Stimulated activated CD4-positive, alpha-beta T cell treated with anti-CD3 and anti-CD28 coated beads, Interleukin-15, amount 100 ng/mL, for 1 hour (primary cell): ENCODE measurements around the gene SLC35F4.
"Not testable (repeated sequence)": the region's sequence is repeated elsewhere in the genome, so short reads cannot be mapped to it uniquely, and the experiment has no call there.

ENCODE experiments used
- DNase-seq, 2 donors: peaks; one replicate each; pipeline ENCODE4 v3.0.0-alpha.2; 2020; ENCODE audit warnings: low read depth in 1 of 2, low spot score in 1 of 2

Gene SLC35F4

GRCh38 chr14:57729208-57730187, 136.4 kb downstream of the SLC35F4 start:
- DNase-seq, result no peak

DNA sequence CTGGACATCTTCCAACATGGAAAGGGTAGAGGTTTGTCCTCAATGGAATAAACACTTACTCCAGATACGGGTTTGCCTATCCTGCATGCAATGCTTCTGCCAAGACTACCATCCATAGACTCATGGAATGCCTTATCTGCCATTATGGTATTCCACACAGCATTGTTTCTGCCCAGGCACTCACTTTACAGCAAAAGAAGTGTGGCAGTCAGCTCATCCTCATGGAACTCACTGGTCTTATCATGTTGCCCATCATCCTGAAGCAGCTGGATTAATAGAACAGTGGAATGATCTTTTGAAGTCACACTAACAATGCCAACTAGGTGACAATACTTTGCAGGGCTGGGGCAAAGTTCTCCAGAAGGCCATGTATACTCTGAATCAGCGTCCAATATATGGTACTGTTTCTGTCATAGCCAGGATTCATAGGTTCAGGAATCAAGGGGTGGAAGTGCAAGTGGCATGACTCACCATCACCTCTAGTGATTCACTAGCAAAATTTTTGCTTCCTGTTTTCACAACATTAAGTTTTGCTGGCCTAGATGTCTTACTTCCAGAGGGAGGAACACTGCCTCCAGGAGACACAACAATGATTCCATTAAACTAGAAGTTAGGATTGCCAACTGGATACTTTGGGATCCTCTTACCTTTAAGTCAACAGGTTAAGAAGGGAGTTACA, 140.4 kb downstream of the SLC35F4 start:
- no peak for DNase-seq

GRCh38 chr14:57722141-57722540, 143.8 kb downstream of the SLC35F4 start:
- DNase-seq, result not testable (repeated sequence)

- no peak for DNase-seq
Measured at GRCh38 chr14:57714487-57714931, 151.4 kb downstream of the SLC35F4 start.

- DNase-seq, result no peak
Measured at GRCh38 chr14:57712698-57713097, 153.2 kb downstream of the SLC35F4 start.

GRCh38 chr14:57712102-57712501, 153.8 kb downstream of the SLC35F4 start:
- DNase-seq, result no peak

DNA sequence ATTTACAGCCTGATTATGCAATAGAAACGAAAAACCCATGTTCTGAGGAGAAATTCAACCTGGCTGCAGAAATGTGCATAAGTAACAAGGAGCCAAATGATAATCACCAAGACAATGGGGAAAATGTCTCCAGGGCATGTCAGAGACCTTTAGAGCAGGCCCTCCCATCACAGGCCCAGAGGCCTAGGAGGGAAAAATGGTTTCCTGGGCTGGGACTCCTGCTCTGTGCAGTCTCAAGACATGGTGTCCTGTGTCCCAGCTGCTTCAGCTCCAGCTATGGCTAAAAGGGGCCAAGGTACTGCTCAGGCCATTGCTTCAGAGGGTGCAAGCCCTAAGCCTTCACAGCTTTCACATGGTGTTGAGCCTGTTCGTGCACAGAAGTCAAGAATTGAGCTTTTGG, 156.0 kb downstream of the SLC35F4 start:
- no peak for DNase-seq

DNA sequence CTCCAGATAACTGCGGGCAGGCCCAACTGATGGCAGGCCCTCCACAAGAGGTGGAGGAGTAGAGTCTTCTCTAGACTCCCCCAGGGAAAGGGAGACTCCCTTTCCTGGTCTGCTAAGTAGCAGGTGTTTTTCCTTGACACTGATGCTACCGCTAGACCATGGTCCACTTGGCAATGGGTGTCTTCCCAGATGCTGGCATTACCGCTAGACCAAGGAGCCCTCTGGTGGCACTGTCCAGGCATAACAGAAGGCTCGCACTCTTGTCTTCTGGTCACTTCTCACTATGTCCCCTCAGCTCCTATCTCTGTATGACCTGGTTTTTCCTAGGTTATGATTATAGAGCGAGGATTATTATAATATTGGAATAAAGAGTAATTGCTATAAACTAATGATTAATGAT, 156.8 kb downstream of the SLC35F4 start:
- DNase-seq, result not testable (repeated sequence)

- DNase-seq, result no peak
Measured at GRCh38 chr14:57707219-57707618, 158.7 kb downstream of the SLC35F4 start.

DNA sequence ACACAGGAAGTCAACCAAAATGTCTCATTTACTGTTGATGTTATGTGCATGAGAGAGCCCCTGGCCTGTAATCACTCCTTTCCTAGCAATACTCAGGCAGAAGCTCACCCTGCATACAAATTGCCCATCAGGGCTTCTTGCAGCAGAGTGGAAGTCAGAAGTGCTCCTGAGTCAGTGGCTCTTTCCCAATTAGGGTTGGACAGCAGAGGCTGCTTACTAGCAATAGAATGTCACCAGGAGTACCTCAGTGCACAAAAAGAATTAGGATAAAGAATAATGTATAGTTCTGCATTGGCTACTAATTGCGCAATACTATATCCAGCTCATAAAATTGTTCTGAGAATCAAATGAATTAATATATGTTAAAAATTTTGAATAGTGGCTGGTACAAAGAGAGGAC, 161.1 kb downstream of the SLC35F4 start:
- DNase-seq, result no peak

DNA sequence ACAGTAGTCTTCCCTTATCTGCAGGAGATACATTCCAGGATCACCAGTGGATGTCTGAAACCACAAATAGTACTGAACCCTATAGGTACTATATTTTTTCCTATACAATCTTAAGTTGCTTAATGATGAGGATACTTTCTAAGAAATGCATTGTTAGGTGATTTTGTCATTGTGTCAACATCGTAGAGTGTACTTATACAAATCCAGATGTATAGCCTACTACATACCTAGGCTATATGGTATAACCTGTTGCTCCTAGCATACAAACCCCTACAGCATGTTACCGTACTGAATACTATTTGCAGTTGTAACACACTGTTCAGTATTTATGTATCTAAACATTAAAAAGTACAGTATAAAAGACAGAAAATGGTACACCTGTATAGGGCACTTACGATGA, 165.9 kb downstream of the SLC35F4 start:
- no peak for DNase-seq

GRCh38 chr14:57692671-57693070, 173.2 kb downstream of the SLC35F4 start:
- no peak for DNase-seq

GRCh38 chr14:57687416-57687815, 178.5 kb downstream of the SLC35F4 start:
- DNase-seq, result no peak

DNA sequence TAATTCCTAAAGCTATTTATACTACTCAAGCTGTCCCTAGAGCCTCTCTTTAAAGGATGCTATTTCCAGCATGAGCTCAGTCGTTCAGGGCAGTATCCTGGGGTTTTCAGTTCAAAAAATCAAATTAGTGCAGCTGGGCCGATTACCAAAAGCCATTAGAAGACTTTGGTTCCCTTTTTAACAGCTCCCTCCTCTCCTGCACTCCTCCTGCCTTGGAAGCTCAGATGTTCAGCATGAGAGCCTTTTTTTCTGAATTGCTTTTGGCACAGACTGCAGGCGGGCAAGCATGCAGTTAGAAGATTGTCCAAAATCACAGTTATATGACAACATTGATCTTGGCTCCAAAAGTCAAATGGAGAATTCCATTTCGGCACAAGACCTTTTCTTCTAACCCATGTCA, 179.6 kb downstream of the SLC35F4 start:
- no peak for DNase-seq

- no peak for DNase-seq
Measured at GRCh38 chr14:57671021-57671420, 194.9 kb downstream of the SLC35F4 start.

GRCh38 chr14:57660208-57660607, 205.7 kb downstream of the SLC35F4 start:
- no peak for DNase-seq

GRCh38 chr14:57659052-57659451, 206.8 kb downstream of the SLC35F4 start:
- DNase-seq, result no peak

DNA sequence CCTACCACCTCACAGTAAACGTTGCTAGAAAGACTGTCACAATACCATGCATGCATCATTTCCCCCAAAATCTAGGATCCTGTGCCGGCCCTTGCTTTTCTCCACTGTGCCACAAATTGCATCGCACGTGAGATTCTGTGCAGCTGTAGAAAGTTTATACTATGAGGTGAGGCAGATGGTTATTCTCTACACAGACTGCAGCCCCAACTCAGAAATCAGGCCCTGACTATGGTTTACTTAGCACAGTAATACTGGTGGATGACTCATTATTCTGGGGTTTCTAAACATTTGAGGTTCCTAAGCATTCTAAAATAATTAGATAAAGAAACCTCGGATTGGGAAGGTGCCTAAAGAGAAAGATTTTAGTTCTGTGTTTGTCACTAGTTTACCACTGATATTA, 208.4 kb downstream of the SLC35F4 start:
- DNase-seq, result no peak

- no peak for DNase-seq
Measured at GRCh38 chr14:57656853-57657252, 209.0 kb downstream of the SLC35F4 start.

DNA sequence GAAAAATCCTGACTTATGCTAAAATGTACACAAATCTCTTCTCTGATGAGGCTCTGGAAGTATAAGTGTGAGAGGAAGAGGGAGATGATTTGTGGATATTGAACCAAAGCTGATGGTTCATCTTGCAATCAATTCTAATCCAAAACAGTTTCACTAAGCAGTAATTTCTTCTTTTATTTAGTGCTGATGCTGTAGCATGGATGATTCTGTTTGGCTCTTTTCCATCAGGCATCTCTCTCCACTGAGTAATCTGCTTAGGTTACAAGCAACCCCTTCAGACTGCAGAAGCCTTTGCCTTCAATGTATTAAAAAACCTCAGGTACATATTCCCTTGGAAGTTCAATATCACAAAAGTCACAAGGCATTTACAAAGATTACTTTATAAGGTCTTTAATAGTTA, 213.1 kb downstream of the SLC35F4 start:
- no peak for DNase-seq

- no peak for DNase-seq
Measured at GRCh38 chr14:57641776-57642175, 224.1 kb downstream of the SLC35F4 start.

- DNase-seq, result no peak
Measured at GRCh38 chr14:57640036-57640435, 225.9 kb downstream of the SLC35F4 start.
